ENCODE data around the gene TUBB3.

GRCh38 chr16:89907055-89907814 is 15.9 kb upstream of the TUBB3 start:
- TF ChIP-seq POLR2AphosphoS5 (IDR thresholded peaks at IDR 0.05; ENCODE audit: low read depth, low read length) (no peak), CTCF (IDR thresholded peaks at IDR 0.05) (no peak), TCF7L2 (IDR thresholded peaks at IDR 0.05; ENCODE audit: low read depth, low read length) (no peak), SIN3A (IDR thresholded peaks at IDR 0.05; ENCODE audit: borderline replicate concordance, insufficient read depth, low read depth, low read length) (no peak), REST (IDR thresholded peaks at IDR 0.05; ENCODE audit: insufficient read depth in 1 of 2, low read depth in 2 of 2, low read length in 1 of 2) (no peak)
